HG03571 (cell line): ENCODE results near the gene CHMP2A.

Source experiments
- ATAC-seq: cut with Tn5 transposase; IDR thresholded peaks from one replicate; pipeline ENCODE4 v1.9.1; 2021; ENCODE audit not compliant: unreplicated experiment

The CHMP2A gene

DNA sequence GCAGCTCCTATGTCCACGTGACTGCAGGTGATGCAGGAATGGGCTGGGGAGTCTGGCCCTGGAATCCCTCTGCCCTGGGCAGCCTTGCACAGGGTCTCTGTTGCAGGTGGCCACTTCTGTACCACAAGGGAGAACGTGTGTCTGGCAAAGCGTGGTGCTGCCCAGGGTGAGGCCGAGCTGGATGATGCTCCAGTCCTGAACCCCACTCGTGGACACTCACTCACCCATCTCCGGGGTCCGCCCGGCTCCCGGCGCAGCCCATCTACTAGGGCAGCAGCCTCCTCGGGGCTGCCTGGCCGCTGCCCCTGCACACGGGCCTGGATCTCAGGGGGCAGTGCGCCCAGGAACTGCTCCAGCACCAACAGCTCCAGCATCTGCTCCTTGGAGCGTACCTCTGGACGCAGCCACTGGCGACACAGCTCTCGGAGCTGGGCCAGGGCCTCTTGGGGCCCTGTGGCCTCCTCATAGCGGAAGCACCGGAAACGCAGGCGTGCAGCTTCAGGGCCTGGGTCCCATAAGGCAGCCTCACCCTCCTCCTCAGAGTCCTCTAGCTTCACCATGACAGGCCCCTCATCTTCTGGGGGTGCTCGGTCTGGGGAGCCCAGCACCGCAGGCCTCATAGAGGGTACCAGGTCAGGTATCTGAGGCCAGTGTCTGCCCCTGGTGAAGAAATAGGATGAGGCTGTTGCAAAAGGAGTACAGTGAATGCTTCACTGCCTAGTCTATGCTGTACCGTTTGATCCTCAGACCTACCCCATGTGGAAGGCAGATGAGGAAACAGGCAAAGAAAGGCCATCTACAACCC lies 16.1 kb upstream of the CHMP2A start:
- no peak for ATAC-seq

DNA sequence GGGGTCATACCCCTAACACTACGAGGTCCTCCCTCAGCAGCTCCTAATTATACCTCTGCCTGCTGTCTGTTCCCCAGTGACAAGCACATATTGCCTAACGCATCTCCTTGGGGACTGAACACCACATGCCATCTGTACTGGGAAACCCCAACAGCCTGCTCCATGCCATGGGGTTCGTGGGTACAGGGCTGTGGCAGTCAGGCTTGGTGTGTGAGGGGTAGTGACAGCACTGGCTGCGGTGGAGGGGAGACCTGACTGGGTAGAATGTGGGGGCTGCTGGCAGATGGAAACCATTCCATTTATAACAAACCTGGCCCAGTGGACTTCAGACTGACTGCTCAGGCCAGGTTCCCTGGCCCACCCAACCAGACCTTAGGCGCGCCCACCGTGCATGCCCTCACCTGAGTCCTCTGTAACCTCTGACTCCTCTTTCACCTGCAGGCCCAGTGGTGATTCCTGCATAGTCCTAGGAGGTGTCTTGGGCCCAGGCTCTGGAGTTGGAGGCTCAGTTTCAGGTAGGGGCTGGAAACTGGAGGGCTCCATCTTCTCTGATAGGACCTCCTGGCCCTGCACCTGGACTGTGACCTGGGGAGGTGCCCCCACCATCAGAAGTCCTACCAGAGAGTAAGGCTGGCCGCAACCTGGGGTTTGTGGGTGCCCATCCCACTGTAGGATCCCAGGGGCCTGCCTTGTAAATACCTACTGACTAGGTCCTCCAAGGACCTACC lies 15.2 kb upstream of the CHMP2A start:
- no peak for ATAC-seq

DNA sequence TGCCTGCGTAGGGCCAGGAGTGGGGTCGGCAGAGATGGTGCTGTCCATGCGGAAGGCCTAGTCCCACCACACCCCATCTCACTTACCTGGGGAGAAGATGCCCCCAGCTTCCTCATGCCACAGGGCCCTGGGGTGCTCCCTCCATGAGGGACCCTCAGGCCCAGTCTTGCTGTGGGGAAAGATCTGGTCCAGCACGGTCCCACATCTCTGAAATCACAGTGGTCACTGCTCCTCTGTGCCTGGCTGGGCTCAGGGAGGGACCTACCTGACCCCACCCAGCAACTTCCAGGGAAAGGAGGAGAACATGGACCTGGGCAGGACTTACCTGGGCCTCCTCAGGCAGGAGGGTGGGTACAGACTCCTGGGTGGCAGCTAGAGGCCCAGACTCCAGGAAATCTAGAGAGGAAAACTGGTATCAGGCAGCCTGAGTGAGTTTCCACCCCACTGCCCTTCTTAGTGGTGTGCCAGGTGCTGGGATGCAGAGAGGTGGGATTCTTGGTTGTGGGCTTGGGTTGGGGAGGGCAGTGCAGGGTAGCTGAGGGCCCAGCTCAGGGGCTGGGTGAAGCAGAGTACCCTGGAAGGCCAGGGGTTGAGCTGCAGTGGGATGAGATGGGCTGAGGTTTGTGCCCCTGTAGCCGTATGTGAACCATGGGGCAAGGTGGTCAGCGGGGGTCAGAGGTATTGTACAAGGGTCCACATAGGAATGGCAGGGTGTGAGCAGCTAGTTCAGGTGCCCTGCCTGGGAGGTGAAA lies 14.5 kb upstream of the CHMP2A start:
- no peak for ATAC-seq

DNA sequence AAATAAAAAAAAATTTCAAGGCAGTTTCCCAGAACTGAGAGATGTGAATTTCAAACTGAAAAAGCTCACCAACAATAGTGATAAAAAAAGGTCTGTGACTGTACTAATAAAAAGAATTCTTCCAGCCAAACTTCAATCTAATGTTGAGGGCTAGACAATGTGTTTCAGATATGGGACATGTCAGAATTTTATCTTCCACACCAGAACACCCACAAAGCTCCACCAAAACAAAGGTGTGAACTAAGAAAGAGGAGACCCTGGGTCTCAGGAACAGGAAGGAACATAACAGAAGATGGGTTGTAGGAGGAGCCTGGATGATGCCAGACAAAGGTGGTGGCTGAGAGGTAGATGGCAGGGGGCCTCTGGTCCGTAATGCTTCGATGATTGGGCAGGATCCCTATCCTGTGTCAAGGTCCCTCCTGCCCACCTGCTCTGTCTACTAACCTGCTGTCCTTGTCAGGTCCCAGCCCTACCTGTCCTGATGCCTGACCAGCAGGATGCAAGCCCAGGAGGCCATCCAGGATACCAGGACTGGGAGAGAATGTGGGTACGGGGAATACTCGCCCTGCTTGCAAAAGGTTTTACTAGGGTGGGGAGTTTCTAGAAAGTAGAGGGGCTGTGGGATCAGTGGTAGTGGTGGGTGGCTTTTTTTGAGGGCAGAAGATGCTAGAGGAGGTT lies 13.7 kb upstream of the CHMP2A start:
- no peak for ATAC-seq

DNA sequence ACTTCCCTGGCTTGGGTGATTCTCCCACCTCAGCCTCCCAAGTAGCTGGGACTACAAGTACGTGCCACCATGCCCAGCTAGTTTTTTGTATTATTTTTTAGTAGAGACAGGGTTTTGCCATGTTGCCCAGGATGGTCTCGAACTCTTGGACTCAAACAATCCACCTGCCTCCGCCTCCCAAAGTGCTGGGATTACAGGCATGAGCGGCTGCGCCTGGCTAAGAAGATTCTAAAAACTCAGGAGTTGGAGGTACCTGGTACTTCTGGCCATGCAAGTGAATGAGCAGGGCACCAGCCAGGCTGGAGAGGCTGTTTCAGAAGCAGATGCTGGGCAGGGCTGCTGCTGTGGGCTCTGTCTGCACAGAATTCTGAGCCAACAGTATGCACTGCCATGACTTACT lies 12.1 kb upstream of the CHMP2A start:
- ATAC-seq, result no peak

DNA sequence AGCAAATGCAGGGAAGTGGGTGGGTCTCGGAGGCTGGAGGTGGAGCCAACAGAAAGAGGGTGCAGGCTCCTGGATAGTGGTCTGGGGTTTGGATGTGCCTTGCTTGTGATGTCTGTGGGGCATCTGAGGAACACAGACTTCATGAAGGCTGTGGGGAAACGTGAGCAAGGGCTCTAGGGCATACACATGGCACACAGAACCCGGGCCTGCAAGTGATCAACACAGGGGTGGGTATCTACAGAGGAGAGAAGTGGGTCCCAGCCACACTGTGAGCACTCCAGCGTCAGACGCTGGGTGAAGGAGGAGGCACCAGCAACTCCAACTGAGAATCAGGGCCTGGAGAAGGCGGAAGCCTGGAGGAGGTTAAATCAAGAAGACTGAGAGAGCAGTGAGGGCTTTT lies 8.9 kb upstream of the CHMP2A start:
- no peak for ATAC-seq

DNA sequence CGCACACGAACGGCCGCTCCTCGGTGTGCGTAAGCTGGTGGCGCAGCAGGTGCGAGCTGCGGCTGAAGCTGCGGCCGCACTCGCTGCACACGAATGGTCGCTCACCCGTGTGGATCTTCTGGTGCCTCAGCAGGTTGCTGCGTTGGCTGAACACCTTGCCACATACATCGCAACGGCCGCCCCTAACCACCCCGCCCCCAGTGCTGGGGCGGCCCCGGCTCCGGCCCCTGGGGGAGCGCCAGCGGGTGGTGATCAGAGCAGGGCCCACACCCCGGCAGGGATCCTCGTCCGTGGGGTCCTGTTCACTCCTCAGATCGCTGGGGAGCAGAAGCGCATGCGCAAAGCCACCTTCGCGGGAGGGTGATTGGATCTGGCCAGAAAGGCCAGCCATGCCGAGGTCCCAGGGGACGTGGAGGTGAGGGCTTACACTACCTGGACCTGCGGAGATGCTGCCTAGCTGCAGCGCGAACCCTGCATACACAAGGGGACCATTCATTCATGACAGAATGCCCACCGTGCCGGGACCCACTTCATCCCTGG lies 8.2 kb upstream of the CHMP2A start:
- ATAC-seq, result no peak

DNA sequence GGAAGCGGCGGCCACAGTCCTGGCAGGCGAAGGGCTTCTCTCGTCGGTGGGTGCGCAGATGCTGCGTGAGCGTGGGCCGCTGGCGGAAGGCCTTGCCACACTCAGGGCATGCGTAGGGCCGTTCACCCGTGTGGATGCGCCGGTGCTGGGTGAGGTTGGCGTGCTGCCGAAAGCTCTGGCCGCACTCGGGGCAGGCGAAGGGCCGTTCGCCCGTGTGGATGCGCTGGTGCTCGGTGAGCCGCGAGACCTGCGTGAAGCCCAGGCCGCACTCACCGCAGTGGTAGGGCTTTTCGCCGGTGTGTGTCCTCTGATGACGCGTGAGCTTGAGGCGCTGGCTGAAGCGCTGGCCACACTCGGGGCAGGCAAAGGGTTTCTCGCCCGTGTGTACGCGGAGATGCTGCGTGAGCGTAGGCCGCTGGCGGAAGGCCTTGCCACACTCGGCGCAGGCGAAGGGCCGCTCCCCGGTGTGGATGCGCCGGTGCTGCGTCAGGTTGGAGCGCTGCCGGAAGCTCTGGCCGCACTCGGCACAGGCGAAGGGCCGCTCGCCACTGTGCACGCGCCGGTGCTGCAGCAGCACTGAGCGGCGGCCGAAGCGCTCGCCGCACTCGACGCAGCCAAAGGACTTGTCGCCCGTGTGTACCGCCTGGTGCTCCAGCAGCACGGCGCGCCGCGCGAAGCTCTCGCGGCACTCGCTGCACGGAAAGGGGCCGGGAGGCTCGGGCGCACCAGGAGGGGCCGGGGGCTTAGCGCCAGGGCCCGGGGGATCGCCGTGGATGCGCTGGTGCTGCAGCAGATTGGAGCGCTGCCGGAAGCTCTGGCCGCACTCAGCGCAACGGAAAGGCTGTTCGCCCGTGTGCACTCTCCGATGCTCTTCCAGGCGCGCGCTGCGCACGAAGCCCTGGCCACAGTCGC lies 7.5 kb upstream of the CHMP2A start:
- ATAC-seq, result no peak

DNA sequence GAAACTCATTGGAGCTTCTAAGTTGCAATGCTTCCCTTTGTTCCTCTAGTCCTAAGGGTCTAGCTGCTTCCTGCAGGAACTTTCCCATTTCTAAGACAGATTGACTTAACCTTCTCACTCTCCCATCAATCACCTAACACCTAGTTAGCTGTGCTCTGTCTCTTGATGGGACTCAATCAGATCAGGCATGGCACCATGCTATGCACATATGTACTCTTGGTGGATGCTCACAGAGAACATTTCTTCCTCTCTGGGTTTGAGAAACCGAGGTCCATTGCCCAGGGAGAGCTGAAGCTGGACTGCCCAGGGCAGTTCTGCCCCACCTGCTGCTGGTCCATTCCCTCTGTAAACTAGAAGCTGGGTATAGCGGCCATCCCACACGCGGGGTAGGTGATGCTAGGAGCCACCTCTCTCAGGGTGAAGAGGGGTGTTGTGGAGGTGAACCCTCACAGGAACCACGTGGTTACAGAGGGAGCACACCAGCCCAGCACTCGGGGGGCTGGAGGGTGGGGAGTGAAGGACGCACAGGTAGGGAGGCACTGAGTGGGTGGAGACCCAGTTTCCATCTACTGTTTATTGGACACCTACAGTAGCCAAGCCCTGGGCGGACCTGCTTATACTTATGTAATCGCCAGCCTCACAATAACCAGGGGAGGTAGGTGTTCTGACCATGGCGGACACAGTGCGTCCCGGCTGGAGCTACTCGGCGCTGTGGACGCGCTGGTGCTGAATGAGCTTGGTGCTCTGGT lies 6.6 kb upstream of the CHMP2A start:
- ATAC-seq, result no peak

DNA sequence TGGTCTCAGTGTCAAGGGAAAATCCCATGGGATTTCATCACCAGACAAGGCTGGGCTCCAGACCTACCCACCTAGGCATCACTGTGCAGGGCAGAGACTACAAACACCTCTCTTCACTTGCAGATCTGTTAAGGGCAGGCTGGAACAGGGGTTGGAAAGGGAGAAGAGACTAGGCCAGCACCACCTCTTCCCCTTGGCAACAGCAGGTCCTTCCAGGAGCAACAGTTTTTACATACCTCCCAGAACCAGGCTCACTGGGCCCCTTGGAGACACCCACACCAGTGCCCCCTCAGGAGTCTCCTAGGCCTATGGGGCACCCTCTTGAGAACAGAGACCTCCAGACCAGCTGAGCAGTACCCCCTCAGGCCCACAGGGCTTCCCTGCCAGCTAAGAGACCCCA lies 6.0 kb upstream of the CHMP2A start:
- ATAC-seq, result no peak

DNA sequence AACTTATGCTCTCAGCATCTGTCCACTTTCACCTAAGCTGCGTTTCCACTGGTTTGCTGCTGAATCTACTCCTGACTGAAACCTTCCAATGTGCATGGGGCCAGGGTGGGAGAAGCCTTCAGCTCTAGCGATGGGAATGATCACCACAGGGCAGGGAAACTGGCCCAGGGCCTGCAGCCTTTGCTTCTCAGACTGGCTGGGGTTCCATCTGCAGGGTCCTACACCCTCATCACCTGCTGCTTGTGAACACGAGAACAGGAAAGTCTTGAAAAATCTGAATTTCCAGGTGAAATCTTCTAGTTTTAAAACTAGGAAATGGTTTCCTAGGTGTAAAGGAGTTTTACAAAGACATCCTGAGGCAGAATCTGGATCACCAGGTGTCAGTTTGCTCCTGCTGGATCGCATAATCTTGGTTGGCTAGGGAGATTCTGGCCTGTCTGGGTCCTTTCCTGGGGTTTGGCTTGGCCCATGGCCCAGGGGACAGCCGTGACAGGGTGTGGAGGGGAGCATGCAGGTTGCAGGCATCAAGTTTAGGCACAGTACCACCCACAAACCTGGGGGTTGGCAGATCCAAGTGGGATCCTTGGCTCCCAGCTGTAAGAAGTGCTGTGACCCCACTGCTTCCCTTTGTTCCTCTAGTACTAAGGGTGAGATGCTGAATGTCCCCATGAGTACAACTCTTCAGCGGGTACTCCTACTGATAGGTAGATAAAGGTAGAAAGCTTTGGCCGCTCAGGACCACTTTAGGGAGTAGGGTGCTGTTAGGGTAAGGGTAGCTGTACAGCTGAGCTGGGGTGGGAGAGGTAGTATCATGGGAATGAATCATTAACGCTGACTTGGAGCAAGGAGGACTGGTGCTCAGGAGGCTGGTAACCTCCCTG lies 5.3 kb upstream of the CHMP2A start:
- no peak for ATAC-seq

DNA sequence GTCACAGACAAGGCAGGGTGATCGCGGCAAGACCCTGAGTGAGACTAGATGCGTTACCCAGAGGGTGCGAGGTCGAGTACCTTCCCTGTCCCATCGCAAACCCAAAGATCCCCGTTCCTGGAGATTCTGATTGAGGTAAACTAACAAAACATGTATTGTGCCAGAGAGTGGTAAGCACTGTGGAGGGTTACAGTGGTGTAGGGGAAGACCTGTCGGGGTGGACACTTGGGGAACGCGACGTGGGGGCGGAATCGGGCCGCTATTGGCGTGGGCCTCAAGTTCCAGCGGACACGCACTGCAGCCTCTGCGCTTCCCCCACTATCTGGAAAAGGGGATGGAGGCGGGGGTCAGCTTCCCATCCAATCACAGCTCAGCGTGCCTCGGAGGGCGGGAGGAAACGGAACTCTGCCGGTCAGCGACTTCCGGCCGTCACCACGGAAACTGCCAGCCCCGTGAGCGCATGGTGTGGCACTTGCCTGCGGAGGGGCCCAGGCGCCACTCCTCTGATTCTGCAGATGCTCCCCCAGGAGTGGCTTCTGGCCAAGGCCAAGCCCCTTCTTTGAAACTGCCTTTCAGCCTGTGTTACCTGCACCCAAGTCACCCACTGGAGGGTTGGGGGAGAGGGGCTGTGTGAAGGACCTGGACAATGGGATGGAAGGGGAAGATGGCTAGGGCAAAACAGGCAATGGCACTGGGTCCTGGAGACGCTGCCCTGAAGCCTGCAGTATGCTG lies 4.5 kb upstream of the CHMP2A start:
- no peak for ATAC-seq

DNA sequence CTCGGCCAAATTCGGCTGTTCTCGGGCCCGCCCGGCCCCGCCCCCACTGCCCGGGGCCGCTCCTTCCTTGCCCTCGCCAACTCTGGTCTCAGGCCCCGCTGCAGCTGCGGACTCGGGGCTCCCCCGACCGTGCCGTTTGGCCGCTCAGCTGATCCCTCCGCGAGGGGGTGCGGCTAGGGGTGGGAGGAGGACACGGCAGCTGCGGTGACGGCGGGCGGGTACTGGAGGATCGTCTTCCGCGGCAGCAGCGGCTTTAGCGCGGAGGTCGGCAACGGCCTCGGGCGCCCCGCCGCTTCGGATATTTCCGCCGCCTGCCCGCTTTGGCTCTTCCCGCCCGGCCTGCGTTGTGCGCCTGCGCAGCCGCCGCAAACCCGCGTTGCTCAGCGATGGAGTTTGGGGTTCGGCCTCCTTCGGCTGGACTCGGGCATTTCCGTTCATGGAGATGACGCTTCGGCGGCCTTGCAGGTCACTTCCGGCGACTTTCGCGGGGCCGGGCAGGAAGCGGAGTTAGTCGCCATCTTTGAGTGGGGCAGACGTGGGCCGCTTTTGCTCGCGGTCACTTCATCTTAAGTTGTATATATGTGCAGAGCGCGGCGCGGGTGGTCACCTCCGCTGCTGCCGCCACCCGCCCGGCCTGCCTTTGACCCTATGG lies 3.8 kb upstream of the CHMP2A start:
- ATAC-seq, result peak; percentile 44

DNA sequence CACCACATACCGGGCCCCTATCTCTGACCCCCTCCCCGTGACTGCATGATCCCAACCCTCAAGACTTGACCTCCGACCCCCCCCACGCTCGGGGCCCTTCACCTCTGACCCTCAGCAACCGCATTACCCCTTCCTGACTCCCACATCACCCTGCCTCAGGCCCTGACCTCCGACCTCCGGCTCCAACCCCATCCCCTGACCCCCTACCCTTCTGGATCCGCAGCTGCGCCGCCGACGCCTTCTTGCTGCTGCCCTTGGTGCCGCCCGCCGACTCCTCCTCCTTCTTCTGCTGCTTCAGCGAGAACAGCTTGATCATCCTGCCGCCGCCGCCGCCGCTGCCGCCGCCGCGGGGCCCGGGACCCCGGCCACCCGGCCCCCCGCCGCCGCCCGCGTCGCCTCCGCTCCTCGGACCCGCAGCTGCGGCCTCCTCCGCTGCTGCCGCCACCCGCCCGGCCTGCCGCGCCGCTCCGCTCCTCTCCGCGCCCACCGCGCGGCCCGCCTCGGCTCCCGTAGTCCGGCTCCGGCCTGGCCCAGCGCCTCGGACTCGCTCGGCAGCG lies 3.2 kb upstream of the CHMP2A start, which contains the start of gene UBE2M:
UBE2M (minus strand) TSS at position 546 of the 557 bp plus-strand sequence; CDS start at position 316, 230 bp downstream.
- ATAC-seq, result peak; percentile 2

DNA sequence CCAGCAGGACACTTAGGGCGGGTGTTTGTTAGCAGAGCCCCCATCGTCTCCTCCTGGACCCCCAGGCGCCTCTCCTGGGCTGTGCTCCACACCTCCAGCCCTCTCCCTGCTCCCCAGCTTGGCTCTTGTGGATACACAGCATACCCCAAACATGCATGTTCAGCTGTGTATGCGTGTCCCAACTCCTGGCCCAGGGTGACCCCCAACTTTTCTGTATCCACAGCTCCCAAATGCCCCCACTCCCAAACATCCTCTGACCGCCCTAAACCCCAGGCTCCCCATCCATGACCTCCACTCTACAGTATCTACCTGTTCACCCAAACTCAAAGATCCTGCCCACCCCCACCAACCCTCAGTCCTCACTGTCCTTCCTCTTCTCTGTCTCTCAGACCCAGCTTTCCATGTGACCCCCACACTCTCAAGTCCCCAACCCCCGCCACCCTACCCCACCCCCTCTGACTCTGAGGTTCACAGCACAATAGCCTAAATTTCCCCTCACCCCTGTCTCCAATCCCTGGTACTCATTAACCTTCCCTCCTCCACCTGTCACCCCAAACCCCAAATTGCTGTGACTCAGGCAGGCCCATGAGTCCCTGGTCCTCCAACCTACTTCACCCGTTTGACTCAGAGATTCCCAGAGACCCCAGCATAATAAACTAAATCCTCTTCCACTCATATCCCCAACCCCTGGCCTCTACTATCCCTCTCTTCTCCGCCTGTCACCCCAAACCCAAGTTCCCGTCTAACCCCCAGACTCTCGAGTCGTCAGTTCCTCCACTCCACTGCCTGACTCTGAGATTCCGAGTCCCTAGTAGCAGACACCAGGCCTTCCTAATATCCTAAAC lies 2.5 kb upstream of the CHMP2A start:
- ATAC-seq, result no peak
